Measurements from ENCODE around the gene CELSR2.

The CELSR2 gene

DNA sequence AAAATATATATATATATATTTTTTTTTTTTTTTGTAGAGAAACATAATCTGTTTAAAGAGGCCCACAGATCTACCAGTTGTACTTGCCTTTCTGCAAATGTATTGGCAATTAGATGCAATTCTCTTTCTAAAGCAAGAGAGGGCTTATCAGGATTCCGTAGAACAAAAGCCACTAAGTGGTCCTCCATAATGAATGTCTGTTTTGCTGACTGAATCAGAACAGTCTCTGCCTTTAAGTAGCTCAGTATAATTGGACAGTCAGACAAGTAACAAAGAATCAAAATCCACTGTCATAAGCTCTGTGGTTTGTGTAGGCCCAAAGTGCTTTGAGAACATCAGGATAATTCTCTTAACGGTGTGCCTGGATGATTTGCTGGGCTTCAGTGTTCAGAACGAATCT, 18.3 kb upstream of the CELSR2 start:
- no peak for DNase-seq (ENCODE audit: low read depth in 2 of 2)

DNA sequence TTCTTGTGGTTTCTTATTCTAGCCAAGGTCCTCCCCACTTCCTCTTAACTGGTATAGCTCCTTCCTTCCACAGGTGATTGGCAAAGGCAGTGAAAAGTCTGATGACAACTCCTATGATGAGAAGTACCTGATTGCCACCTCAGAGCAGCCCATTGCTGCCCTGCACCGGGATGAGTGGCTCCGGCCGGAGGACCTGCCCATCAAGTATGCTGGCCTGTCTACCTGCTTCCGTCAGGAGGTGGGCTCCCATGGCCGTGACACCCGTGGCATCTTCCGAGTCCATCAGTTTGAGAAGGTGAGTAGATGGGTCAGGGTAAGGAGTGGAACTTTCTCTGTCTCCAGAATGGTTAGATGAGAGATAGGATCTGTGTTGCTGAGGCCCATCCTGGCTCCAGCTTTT, 14.2 kb upstream of the CELSR2 start:
- no peak for DNase-seq (ENCODE audit: low read depth in 2 of 2)

DNA sequence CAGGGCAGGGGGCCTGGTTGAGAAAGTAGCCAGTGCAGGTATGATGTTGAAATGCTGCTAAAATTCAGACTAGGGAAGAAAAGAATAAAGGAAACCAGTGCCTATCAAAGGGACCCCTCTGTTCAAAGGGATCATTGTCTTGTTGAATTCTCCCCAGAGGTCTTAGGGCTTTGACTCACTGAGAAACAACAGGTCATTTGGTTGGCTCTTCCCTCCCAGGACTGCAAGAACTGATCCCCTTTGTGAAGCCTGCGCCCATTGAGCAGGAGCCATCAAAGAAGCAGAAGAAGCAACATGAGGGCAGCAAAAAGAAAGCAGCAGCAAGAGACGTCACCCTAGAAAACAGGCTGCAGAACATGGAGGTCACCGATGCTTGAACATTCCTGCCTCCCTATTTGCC, 11.8 kb upstream of the CELSR2 start:
- DNase-seq (ENCODE audit: low read depth in 2 of 2), result no peak

DNA sequence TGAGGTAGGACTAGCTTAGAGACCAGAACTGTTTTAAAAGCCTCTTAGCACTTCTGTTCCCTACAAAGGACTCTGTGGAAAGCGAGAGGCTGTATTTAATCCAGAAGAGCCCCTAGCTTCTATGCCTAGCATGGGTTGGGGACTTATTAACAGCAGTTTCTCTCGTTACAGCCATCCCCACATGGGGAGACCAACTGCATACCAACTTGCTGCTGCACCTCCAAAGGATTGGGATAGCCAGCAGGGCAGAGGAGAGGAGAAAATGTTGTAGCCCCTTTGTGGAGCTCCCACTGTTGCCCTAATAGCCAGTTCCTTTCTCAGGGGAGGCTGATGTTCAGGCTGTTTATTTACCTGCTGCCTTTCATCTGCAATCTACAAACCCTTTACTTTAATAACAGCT, 11.0 kb upstream of the CELSR2 start:
- DNase-seq (ENCODE audit: low read depth in 2 of 2), result no peak

DNA sequence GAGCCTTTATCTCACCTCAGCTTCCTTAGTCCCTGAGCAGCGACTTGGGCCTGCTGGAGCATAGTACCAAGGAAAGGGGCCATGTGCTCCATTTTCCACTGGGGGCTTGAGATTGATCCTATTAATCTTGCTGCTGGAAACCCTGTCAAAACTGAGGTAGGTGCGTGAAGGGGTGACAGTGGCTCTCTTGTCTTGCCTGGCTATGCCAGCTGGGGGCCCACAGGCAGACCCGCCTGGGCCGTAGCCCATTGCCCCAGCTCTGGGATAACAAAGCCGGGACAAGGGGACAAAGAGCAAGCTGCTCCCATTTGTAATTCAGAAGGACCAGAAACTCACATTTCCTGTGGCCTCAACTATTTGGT, 10.3 kb upstream of the CELSR2 start:
- DNase-seq (ENCODE audit: low read depth in 2 of 2), result no peak

DNA sequence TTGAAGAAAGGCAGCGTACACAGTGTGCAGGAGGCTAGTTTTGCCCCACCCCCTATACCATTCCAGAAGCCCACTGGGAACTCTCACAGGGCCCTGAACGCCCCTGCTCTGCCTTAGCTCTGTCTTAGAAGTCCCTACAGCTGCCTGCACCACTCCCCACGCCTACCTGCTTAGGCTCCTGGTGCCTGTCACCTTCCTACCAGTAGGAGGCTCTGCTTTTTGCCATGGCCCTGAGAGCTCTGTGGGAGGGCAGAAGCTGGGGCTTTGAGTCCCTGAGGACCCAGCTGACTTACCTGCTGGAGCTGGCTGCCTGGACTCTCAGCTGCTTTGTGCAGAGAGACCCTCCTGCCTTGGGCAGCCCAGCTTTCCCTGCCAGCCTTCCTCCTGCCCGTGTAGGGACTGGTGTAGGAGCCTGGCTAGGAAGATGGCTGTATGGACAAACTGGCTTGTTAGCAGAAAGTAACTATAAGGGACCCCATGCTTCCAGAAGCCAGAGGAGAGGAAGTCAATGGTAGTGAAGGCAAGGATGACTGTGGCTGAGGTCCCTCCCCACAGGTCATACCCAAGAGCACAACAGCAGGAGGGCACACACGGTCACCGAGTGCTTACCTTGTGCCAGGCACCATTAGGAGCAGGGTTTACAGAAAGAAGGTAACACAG, 9.8 kb upstream of the CELSR2 start:
- no peak for DNase-seq (ENCODE audit: low read depth in 2 of 2)

DNA sequence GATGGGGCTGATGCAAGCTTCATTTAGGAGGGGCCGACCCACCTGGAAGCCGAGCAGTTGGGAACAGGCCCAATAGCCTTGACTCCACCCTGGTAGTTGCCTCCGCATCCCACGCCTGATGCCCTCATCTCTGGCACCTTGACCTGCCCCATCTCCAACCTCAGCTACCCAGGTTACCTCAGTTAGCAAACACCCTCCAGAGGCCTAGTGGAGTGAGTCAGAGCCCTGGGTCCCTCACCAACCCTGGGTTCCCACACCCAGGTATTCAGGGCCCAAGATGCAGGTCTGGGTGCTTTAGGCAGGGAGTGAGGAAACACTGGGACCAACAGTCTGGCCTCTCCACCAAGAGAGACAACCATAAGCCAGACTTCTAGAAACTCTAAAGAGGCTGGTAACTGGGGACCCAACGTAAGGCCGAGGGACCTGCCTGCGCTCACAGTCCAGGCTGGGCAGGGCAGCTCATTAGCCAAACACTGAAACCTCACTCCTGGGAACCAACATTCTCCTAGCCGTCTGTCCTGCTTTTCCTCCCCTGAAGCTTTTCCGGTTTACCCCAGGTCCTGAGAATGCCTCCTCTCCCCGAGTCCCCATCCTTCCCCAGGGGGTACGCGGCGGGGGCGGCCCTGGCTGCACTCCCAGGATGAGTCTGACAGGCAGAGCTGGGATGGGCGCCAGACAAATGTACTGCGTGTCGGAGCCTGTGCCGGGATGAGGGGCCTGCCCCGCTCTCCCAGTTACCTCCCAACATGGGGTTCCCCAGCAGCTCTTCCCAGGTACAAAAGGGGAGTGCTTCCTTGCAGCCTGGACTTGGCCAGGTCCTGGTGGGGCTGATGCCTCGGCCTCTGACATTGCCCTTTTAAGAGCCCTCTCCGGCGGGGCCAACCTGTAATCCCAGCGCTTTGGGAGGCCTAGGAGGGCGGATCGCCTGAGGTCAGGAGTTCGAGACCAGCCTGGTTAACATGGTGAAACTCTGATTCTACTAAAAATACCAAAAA, 8.9 kb upstream of the CELSR2 start:
- peak in 1 of 2 donors; percentile 21 for DNase-seq (ENCODE audit: low read depth in 2 of 2)

DNA sequence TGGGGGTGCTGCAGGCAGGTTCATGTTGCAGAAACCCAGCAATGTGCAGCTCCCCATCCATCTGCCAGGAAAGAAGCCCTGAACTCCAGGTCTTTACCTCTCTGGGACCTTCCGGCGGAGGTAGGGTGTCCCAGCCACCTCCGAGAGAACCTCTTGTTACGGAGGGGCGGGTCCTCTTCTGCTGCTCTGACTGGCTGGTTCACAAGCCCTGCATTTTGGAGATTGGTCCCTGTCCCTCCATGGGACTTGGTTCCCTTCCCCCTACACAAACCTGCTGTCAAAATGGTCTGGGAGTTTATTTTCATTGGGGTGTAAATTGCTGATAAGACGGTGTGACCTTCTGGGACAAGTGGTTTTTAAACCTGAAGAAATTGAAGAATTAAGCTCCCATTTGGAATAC, 8.0 kb upstream of the CELSR2 start:
- DNase-seq (ENCODE audit: low read depth in 2 of 2), result no peak

DNA sequence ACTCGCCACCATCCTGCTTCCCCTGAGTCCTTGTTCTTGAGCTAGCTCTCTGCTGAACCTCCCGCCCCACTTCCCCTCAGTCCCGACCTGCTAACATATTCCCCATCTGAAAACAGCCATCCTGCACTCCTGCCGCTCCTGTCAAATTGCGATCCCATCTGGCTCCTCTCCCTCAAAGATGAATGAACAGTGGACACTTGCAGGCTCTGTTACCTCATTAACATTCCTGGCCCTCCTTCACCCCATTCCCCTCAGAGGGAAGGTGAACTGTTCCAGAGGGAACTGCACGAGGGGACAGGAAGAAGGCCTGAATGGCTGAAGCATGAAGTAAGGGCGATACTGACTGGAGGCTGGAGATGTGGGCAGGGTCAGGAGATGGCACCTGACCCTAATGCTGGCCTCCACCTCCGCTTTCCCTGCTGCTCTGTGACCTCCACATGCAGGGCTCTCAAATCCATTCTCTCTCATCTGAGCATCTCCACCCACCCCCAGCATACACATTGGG, 7.4 kb upstream of the CELSR2 start:
- no peak for DNase-seq (ENCODE audit: low read depth in 2 of 2)

DNA sequence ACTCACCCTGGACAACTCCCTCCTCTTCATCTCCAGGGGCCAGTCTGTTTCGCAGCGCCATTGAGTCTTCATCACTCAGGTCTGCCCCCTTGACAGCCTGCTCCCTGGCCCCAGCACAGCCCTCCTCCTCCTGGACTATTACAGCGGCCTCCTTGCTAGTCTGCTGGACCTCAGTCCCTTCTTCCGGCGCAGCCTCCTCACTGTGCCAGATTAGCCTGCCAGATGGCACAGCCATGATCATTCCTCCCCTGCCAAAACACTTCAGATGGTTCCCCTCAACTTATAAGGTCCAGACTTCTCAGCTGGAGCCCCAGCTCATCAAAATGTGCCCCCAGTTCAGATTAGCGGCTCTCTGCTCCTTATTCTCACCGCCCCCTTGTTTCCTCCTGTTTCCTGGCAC, 7.0 kb upstream of the CELSR2 start:
- no peak for DNase-seq (ENCODE audit: low read depth in 2 of 2)

DNA sequence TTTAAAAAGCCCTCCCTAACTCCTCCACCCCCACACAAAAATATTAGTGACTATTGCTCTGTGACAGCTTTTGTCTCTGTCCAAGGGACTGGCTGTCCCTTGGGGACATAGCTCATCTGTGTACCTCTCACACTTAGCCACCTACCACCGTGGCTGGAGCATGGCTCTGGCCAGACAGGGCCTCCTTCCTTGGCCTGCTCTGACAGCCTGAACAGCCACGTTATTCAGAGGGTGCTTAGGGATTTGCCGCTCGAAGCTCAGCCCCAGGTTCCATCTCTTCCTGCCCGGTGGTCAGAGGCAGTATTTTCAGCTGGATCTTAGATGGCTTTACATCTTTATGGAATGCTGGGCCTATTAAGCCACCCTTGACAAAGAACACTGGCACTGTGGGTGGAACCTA, 6.1 kb upstream of the CELSR2 start:
- no peak for DNase-seq (ENCODE audit: low read depth in 2 of 2)

DNA sequence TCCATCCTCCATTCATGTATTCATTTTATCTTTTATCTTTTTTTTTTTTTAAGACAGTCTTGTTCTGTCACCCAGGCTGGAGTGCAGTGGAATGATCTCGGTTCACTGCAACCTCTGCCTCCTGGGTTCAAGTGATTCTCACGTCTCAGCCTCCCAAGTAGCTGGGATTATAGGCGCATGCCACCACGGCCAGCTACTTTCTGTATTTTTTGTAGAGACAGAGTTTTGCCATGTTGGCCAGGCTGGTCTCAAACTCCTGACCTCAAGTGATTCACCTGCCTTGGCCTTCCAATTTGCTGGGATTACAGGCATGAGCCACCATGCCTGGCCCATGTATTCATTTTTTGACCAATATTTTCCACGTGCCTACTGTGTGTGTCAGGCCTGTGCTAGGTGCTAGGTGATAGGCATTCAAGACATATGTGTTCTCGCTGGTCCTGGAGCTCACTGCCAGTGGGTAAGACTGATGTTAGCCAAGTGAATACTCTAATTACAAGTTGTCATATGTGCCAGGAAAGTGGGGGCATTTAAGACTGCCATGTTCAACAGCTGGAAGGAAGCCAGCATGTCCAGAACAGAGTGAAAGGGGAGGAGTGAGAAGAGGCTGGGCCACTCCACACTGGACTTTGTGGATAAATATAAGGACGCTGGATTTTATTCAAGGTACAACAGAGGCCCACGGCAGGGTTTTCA, 5.3 kb upstream of the CELSR2 start:
- DNase-seq (ENCODE audit: low read depth in 2 of 2), result no peak

DNA sequence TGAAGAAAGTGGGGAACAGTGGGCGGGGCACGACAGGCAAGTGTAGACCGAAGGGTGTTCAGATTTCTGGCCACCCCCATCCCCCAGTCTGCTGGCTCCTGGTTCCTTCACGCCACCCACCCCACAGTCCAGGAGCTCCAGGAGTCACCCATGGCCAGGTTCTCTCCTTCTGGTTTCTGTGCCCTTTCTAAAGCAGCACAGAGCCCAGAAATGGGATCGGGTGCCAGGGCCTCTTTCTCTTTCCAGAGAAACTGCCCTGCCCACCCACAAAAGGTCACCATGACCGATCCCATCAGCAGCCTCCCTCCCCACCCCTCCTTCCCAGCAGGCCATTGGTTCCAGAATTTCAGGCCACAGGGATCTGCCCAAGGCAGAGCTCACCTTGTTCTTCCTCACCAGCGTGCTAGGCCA, 3.2 kb upstream of the CELSR2 start:
- DNase-seq (ENCODE audit: low read depth in 2 of 2), result no peak

DNA sequence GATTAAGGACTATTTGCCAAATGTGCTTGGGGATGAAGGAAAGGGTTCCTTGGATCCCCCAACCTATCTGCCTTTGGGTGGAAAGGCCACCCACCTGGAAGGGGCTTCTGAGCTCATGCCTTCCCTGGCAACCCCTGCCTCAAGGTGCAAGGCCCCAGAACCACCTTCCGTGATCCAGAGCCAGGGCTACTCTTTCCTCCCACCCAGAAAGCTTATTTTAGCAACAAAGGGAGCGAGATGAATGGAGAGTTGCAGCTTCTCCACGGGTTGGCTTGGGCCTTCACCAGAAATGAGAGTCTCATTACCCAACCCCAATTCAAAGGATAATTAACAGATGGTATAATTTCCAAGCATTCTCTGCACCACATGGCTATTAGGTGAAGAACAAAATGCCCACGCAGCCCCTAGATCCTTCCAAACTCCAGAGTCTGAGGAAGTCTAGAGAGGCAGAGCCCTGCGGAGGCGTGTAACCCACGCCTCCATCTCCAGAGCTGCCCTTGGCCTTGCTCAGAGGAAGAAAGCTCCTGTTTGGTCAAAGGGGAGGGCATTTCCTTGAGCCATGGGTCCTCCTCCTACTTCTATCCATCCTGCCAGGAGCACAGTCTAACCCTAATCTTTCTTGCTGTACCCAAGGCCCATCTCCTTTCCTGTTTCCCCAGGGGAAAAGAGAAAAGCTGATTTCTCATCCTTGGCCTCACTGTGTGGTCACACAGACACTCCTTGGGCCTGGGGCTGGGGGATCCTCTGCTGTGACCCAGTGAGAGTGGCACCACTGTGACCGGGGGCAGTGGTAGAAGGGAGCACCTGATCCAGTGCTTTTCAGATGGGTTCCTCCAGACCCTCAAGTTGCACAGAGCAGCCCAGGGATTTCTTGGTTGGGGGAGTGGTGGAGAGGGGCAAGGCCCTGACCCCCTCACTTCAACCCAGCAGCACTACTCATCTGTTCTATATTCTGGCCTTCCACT, 1.7 kb upstream of the CELSR2 start:
- no peak for DNase-seq (ENCODE audit: low read depth in 2 of 2)

DNA sequence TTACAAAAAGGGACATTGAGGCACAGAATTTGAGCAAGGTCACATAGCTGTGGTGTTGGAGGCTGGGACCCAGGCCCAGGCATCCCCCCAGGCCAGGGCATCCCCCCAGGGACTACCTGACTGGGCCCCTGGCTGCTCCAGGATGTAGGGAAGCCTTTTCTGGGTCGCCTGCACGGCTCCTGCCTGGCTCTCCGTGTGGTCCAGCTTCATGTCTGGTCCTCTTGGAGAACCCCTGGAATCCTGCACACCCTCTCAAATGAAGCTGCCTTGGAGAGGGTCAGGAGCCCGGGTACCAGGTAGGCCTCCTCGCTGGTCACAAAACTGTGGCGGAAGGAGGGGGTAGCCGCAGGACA, 919 bp upstream of the CELSR2 start:
- DNase-seq (ENCODE audit: low read depth in 2 of 2), result no peak

DNA sequence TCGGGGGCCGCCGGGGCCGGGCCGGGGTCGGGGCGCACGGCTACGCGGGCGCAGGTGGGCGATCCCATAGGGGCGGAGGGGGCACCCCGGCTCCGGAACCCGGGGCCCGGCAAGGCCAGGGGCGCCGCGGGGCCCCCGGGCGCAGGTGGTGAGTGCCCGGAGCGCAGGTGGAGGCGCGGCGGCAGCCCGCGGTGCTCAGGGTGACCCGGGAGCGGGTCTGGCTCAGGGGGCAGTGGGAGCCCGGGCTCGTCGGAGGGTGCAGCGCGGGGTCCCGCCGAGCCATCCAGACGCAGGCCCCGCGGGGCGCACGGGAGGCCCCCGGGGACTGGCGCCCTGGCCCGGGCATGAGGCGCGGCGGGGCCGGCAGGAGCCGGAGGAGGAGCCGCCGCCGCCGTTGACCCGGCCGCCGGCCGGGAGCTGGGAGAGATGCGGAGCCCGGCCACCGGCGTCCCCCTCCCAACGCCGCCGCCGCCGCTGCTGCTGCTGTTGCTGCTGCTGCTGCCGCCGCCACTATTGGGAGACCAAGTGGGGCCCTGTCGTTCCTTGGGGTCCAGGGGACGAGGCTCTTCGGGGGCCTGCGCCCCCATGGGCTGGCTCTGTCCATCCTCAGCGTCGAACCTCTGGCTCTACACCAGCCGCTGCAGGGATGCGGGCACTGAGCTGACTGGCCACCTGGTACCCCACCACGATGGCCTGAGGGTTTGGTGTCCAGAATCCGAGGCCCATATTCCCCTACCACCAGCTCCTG, 489 bp downstream of the CELSR2 start:
- DNase-seq (ENCODE audit: low read depth in 2 of 2), result no peak

DNA sequence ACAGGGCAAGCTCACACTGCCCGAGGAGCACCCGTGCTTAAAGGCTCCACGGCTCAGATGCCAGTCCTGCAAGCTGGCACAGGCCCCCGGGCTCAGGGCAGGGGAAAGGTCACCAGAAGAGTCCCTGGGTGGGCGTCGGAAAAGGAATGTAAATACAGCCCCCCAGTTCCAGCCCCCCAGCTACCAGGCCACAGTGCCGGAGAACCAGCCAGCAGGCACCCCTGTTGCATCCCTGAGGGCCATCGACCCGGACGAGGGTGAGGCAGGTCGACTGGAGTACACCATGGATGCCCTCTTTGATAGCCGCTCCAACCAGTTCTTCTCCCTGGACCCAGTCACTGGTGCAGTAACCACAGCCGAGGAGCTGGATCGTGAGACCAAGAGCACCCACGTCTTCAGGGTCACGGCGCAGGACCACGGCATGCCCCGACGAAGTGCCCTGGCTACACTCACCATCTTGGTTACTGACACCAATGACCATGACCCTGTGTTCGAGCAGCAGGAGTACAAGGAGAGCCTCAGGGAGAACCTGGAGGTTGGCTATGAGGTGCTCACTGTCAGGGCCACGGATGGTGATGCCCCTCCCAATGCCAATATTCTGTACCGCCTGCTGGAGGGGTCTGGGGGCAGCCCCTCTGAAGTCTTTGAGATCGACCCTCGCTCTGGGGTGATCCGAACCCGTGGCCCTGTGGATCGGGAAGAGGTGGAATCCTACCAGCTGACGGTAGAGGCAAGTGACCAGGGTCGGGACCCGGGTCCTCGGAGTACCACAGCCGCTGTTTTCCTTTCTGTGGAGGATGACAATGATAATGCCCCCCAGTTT, 1.3 kb downstream of the CELSR2 start:
- DNase-seq (ENCODE audit: low read depth in 2 of 2), result no peak

DNA sequence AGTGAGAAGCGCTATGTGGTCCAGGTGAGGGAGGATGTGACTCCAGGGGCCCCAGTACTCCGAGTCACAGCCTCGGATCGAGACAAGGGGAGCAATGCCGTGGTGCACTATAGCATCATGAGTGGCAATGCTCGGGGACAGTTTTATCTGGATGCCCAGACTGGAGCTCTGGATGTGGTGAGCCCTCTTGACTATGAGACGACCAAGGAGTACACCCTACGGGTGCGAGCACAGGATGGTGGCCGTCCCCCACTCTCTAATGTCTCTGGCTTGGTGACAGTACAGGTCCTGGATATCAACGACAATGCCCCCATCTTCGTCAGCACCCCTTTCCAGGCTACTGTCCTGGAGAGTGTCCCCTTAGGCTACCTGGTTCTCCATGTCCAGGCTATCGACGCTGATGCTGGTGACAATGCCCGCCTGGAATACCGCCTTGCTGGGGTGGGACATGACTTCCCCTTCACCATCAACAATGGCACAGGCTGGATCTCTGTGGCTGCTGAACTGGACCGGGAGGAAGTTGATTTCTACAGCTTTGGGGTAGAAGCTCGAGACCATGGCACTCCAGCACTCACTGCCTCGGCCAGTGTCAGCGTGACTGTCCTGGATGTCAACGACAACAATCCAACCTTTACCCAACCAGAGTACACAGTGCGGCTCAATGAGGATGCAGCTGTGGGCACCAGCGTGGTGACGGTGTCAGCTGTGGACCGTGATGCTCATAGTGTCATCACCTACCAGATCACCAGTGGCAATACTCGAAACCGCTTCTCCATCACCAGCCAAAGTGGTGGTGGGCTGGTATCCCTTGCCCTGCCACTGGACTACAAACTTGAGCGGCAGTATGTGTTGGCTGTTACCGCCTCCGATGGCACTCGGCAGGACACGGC, 2.2 kb downstream of the CELSR2 start:
- DNase-seq (ENCODE audit: low read depth in 2 of 2), result no peak
